Endodermal cell (in vitro differentiated cells): ENCODE data around the gene CTNND2. TPM values are rescaled to one million over a fixed set of nuclear protein-coding genes. Genes with fewer than 3 reads are reported as not detected.
A peak's percentile ranks its signal among the peaks of the same experiment; 100 is the strongest.

Source experiments
- DNase-seq: peaks from one replicate; pipeline ENCODE4 v3.0.0-alpha.2; 2017
- H3K27ac ChIP-seq: 2 replicates; pipeline ENCODE4 v1.5.1; 2013; ENCODE audit warnings: mild to moderate bottlenecking, low read depth, low read length, moderate library complexity
- H3K27me3 ChIP-seq: 2 replicates; pipeline ENCODE4 v1.6.1; 2013; ENCODE audit warnings: mild to moderate bottlenecking, low read length, moderate library complexity; ENCODE audit not compliant: insufficient read depth, control insufficient read depth, poor library complexity, severe bottlenecking
- H3K36me3 ChIP-seq: 2 replicates; pipeline ENCODE4 v1.7.0; 2013; ENCODE audit warnings: mild to moderate bottlenecking, low read length, moderate library complexity; ENCODE audit not compliant: control insufficient read depth, insufficient read depth
- H3K4me1 ChIP-seq: one replicate; pipeline ENCODE4 v1.7.0; 2013; ENCODE audit warnings: low read length; ENCODE audit not compliant: control insufficient read depth, insufficient read depth
- H3K4me3 ChIP-seq: 2 replicates; pipeline ENCODE4 v1.5.1; 2013; ENCODE audit warnings: mild to moderate bottlenecking, low read length, moderate library complexity
- H3K9ac ChIP-seq: 2 replicates; pipeline ENCODE4 v1.6.1; 2013; ENCODE audit warnings: mild to moderate bottlenecking, low read length, moderate library complexity; ENCODE audit not compliant: poor library complexity, severe bottlenecking; ENCODE audit errors: extremely low read depth
- H3K9me3 ChIP-seq: 2 replicates; pipeline ENCODE4 v1.6.1; 2013; ENCODE audit warnings: mild to moderate bottlenecking, low read length, moderate library complexity; ENCODE audit not compliant: control insufficient read depth
- H3K27ac Mint-ChIP-seq: 2 replicates; pipeline ENCODE4 v1.8.0; 2020; ENCODE audit warnings: mixed read lengths
- H3K27me3 Mint-ChIP-seq: 2 replicates; pipeline ENCODE4 v1.8.0; 2021; ENCODE audit warnings: mild to moderate bottlenecking, mixed read lengths; ENCODE audit not compliant: insufficient read depth
- H3K36me3 Mint-ChIP-seq: 2 replicates; pipeline ENCODE4 v1.8.0; 2020; ENCODE audit warnings: low read depth, mixed read lengths
- H3K4me1 Mint-ChIP-seq: 2 replicates; pipeline ENCODE4 v1.8.0; 2020; ENCODE audit warnings: mixed read lengths
- H3K4me3 Mint-ChIP-seq: 2 replicates; pipeline ENCODE4 v1.8.0; 2020; ENCODE audit warnings: mild to moderate bottlenecking, moderate library complexity, mixed read lengths
- H3K9me3 Mint-ChIP-seq: 2 replicates; pipeline ENCODE4 v1.8.0; 2020; ENCODE audit warnings: mild to moderate bottlenecking, mixed read lengths
- WGBS, 2 experiments: methylation state at CpG; one replicate each; pipeline versions ENCODE4 v1.1.5 to v1.1.7; 2013; ENCODE audit warnings: missing lambda C conversion rate in 2 of 2, mixed read lengths in 1 of 2; ENCODE audit not compliant: insufficient coverage in 1 of 2, insufficient read length in 1 of 2; 5-methylcytosine and 5-hydroxymethylcytosine counted together
- total RNA-seq, 2 donors: library from RNA; stranded (reverse); fragmentation: NEBNext Ultra II Directional in 1 of 2; extraction: Animal tissue kit (Norgen Biotek cat#: 25700) in 1 of 2; gene quantifications; 2 replicates in 1 of 2; 3 replicates in 1 of 2; pipeline ENCODE4 v1.2.1, GENCODE V29; 2021
- TF ChIP-seq, protein P1 (sequence below): fragments of 200-600 bp; sonication (generic); conservative IDR thresholded peaks from 2 replicates; pipeline ENCODE4 v1.5.0; 2021; ENCODE audit warnings: antibody characterized with exemption, mild to moderate bottlenecking

Gene CTNND2
- total RNA-seq, 2 donors from 2014 or later = 6.5 to 10.3 TPM

DNA sequence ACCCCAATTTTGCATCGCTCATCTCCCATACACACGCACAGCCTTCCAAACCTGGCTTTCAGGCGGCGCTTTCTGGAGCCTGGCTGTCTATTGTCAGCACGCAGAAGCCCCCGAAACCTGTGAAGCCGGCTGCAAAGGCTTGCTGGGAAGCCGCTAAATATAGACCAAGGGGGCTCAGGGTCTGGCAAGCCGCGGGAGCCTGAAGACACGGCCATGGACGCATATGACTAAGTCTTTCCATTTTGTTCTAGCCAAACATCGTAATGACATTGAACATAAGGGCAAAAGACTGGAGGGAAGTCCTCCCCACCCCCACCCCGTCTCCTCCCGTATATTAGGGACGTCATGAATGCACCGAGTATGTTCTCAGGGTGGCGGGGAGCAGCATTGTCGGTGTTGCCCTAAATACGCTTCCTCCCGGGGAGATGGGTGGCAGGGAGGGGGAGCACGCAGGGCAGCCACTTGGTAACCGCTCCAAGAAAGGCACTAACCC lies 1.1 kb downstream of the CTNND2 start:
- Histone ChIP-seq H3K4me1 (no peaks in the 10 kb centered on the region), H3K9ac (peak overlapping the region; percentile 13), H3K36me3 (no peaks in the 10 kb centered on the region), H3K27ac (peak overlapping the region; percentile 57), H3K4me3 (peak overlapping the region; percentile 89), H3K27me3 (peaks cover 51% of the 10 kb centered on the region), H3K9me3 (no peaks in the 10 kb centered on the region)
- Mint-ChIP-seq H3K9me3 (no peaks in the 10 kb centered on the region), H3K4me1 (peaks cover 5% of the 10 kb centered on the region), H3K27ac (no peak overlapping the region), H3K27me3 (peaks cover 58% of the 10 kb centered on the region), H3K36me3 (no peaks in the 10 kb centered on the region), H3K4me3 (peak overlapping the region; percentile 65)
- TF ChIP-seq, protein P1, sequence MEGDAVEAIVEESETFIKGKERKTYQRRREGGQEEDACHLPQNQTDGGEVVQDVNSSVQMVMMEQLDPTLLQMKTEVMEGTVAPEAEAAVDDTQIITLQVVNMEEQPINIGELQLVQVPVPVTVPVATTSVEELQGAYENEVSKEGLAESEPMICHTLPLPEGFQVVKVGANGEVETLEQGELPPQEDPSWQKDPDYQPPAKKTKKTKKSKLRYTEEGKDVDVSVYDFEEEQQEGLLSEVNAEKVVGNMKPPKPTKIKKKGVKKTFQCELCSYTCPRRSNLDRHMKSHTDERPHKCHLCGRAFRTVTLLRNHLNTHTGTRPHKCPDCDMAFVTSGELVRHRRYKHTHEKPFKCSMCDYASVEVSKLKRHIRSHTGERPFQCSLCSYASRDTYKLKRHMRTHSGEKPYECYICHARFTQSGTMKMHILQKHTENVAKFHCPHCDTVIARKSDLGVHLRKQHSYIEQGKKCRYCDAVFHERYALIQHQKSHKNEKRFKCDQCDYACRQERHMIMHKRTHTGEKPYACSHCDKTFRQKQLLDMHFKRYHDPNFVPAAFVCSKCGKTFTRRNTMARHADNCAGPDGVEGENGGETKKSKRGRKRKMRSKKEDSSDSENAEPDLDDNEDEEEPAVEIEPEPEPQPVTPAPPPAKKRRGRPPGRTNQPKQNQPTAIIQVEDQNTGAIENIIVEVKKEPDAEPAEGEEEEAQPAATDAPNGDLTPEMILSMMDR = no peak
- WGBS, 2 experiments = 0 to 1% methylated on average over 5 to 23 of the region's 23 CpGs
- no peak for DNase-seq

DNA sequence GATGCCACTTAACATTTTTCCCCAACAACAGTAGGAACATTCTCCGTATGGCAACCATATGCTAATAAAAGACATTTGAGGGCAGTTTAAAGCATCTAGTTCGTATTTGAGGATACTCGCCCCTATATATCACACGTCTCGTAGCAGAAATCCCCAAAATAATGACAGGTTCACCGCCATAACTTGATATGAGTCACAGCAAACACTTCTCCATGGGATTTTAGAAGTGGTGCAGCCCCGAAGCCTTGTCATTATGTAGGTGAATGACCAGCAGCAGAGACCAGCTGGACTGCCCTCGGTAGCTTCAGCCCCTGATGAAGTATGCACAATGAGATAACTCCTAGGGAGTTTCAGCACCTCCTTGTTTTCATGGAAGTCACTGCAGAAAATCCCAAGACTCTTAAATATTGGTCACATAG lies 2.0 kb downstream of the CTNND2 start:
- no peak for DNase-seq
- 67 to 74% methylated on average over 6 to 8 of the region's 8 CpGs for WGBS, 2 experiments
- H3K9ac ChIP-seq = no peak overlapping the region
- H3K27ac Mint-ChIP-seq = no peak overlapping the region
- TF ChIP-seq, protein P1 = no peak
- H3K4me1 ChIP-seq = no peaks in the 10 kb centered on the region
- H3K36me3 Mint-ChIP-seq = no peaks in the 10 kb centered on the region
- H3K36me3 ChIP-seq = no peaks in the 10 kb centered on the region
- H3K4me3 Mint-ChIP-seq = peak overlapping the region; percentile 65
- H3K4me1 Mint-ChIP-seq = peaks cover 5% of the 10 kb centered on the region
- H3K9me3 ChIP-seq = no peaks in the 10 kb centered on the region
- H3K9me3 Mint-ChIP-seq = no peaks in the 10 kb centered on the region
- H3K27ac ChIP-seq = no peak overlapping the region
- H3K4me3 ChIP-seq = peak overlapping the region; percentile 89
- peaks cover 52% of the 10 kb centered on the region for H3K27me3 Mint-ChIP-seq
- H3K27me3 ChIP-seq = peaks cover 51% of the 10 kb centered on the region

DNA sequence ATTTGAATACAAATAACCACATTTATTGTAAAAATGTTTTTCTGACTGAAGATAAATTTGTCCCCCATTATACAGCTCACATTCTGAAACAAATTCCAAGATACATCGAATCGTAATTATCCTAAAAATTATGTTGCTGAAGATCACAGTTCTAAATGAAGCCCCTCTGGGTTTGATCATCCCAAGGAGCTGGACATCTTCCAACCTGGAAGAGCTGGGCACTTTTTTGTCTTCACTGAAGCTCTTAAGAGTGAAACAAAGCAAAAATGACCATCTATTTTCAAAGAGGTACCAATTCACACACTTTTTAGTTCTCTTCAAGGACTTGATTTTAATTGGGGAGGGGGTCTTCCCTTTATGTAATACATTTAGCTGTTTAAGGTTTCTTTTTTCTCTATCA lies 5.5 kb downstream of the CTNND2 start:
- Histone ChIP-seq H3K9ac (no peak overlapping the region), H3K4me1 (no peaks in the 10 kb centered on the region), H3K9me3 (no peaks in the 10 kb centered on the region), H3K4me3 (no peak overlapping the region), H3K27me3 (peaks cover 30% of the 10 kb centered on the region), H3K36me3 (no peaks in the 10 kb centered on the region), H3K27ac (no peak overlapping the region)
- TF ChIP-seq, protein P1 = no peak
- Mint-ChIP-seq H3K4me3 (no peak overlapping the region), H3K27ac (no peak overlapping the region), H3K27me3 (peaks cover 31% of the 10 kb centered on the region), H3K9me3 (no peaks in the 10 kb centered on the region), H3K36me3 (no peaks in the 10 kb centered on the region), H3K4me1 (peaks cover 5% of the 10 kb centered on the region)
- WGBS, 2 experiments = 80 to 91% methylated on average over 1 to 2 of the region's 2 CpGs
- no peak for DNase-seq
